UCSD-AML1 (cell line): ENCODE data around the gene CCDC146.
A peak's percentile ranks its signal among the peaks of the same experiment; 100 is the strongest.
"Not testable (repeated sequence)": the region's sequence is repeated elsewhere in the genome, so short reads cannot be mapped to it uniquely, and the experiment has no call there.

ENCODE experiments used
- DNase-seq: peaks from one replicate; lab custom pipeline; 2025; ENCODE audit not compliant: unreplicated experiment; lab: John Stamatoyannopoulos, UW

CCDC146 gene

GRCh38 chr7:77327067-77327931, 204.9 kb downstream of the CCDC146 start:
- peak; percentile 67 for DNase-seq

- peak; percentile 60 for DNase-seq
Measured at GRCh38 chr7:77327932-77328628, 205.7 kb downstream of the CCDC146 start.

- DNase-seq = no peak
Measured at GRCh38 chr7:77328669-77329068, 206.3 kb downstream of the CCDC146 start.

- no peak for DNase-seq
Measured at GRCh38 chr7:77329466-77330168, 207.2 kb downstream of the CCDC146 start.

- no peak for DNase-seq
Measured at GRCh38 chr7:77330169-77330882, 207.9 kb downstream of the CCDC146 start.

GRCh38 chr7:77331938-77332695, 209.7 kb downstream of the CCDC146 start:
- DNase-seq = peak; percentile 30

GRCh38 chr7:77334039-77334438, 211.6 kb downstream of the CCDC146 start:
- DNase-seq = not testable (repeated sequence)

- no peak for DNase-seq
Measured at GRCh38 chr7:77335581-77335980, 213.2 kb downstream of the CCDC146 start.

GRCh38 chr7:77337456-77337990, 215.1 kb downstream of the CCDC146 start:
- no peak for DNase-seq

- no peak for DNase-seq
Measured at GRCh38 chr7:77338260-77338659, 215.8 kb downstream of the CCDC146 start.

- DNase-seq = no peak
Measured at GRCh38 chr7:77338883-77339629, 216.6 kb downstream of the CCDC146 start.

GRCh38 chr7:77339726-77340125, 217.3 kb downstream of the CCDC146 start:
- no peak for DNase-seq
